HepG2 (cell line): ENCODE data around the gene C19orf47. TPM values are rescaled to one million over a fixed set of nuclear protein-coding genes. Genes with fewer than 3 reads are reported as not detected.
A peak's percentile ranks its signal among the peaks of the same experiment; 100 is the strongest.

Experiments
- CBFB ChIP-seq: sonication (generic); formaldehyde crosslinking; IDR thresholded peaks from 2 replicates; pipeline ENCODE4 v1.4.0; 2020; ENCODE audit warnings: missing genetic modification reagents
- HIVEP1 ChIP-seq: sonication (generic); formaldehyde crosslinking; IDR thresholded peaks from 2 replicates; pipeline ENCODE4 v1.4.0; 2020; ENCODE audit warnings: mild to moderate bottlenecking, missing genetic modification reagents
- HNF1A ChIP-seq, 2 experiments: sonication (generic) in 1 of 2; formaldehyde crosslinking in 1 of 2; IDR thresholded peaks; 2 replicates each; pipeline versions ENCODE4 v1.4.0 to v1.6.1; 2016 to 2020; ENCODE audit warnings: borderline replicate concordance in 1 of 2, low read depth in 1 of 2, mild to moderate bottlenecking in 1 of 2, missing genetic modification reagents in 1 of 2
- HNRNPLL ChIP-seq: fragments of 200-400 bp; formaldehyde crosslinking; IDR thresholded peaks from 2 replicates; pipeline ENCODE4 v1.6.1; 2017; ENCODE audit warnings: mild to moderate bottlenecking, low read depth, low read length; ENCODE audit not compliant: poor library complexity, severe bottlenecking
- MAFK ChIP-seq, 2 experiments: IDR thresholded peaks in 1 of 2; conservative IDR thresholded peaks in 1 of 2; 2 replicates each; pipeline ENCODE4 v1.6.1; 2011; ENCODE audit warnings: improper control_type of control experiment in 2 of 2, low read length in 2 of 2
- SETDB1 ChIP-seq: sonication (generic); formaldehyde crosslinking; IDR thresholded peaks from 2 replicates; pipeline ENCODE4 v1.5.1; 2020; ENCODE audit warnings: missing genetic modification reagents, mild to moderate bottlenecking, borderline replicate concordance
- SOX13 ChIP-seq, 3 experiments: fragments of 450-650 bp in 1 of 3; sonication (generic) in 1 of 3; formaldehyde crosslinking in 1 of 3; IDR thresholded peaks in 2 of 3; conservative IDR thresholded peaks in 1 of 3; 2 replicates each; pipeline versions ENCODE4 v1.5.0 to v1.6.1; 2016 to 2020; ENCODE audit warnings: antibody characterized with exemption in 1 of 3, mild to moderate bottlenecking in 1 of 3, missing compliant biosample characterization in 1 of 3, missing genetic modification reagents in 1 of 3, moderate library complexity in 1 of 3
- SSRP1 ChIP-seq: IDR thresholded peaks from 2 replicates; pipeline ENCODE4 v1.6.1; 2016; ENCODE audit warnings: control low read depth
- TAF1 ChIP-seq: sonication (generic); formaldehyde crosslinking; IDR thresholded peaks from 2 replicates; pipeline ENCODE4 v1.4.0; 2020; ENCODE audit warnings: missing genetic modification reagents
- ZNF276 ChIP-seq: sonication (generic); formaldehyde crosslinking; IDR thresholded peaks from 2 replicates; pipeline ENCODE4 v1.4.0; 2020; ENCODE audit warnings: mild to moderate bottlenecking, low read depth, missing genetic modification reagents
- ZNF292 ChIP-seq: sonication (generic); formaldehyde crosslinking; IDR thresholded peaks from 2 replicates; pipeline ENCODE4 v1.8.1; 2022; ENCODE audit warnings: mild to moderate bottlenecking, low read depth, missing genetic modification reagents, borderline replicate concordance
- ZNF367 ChIP-seq: sonication (generic); formaldehyde crosslinking; IDR thresholded peaks from 2 replicates; pipeline ENCODE4 v1.4.0; 2020; ENCODE audit warnings: missing genetic modification reagents, borderline replicate concordance
- ZNF549 ChIP-seq: sonication (generic); formaldehyde crosslinking; IDR thresholded peaks from 2 replicates; pipeline ENCODE4 v1.5.0; 2020; ENCODE audit warnings: missing genetic modification reagents
- ZNF598 ChIP-seq: sonication (generic); formaldehyde crosslinking; IDR thresholded peaks from 2 replicates; pipeline ENCODE4 v1.5.1; 2020; ENCODE audit warnings: mild to moderate bottlenecking, missing genetic modification reagents, borderline replicate concordance
- polyA plus RNA-seq, 8 experiments: library from polyadenylated mRNA; depleted of rRNA in 3 of 8; stranded (reverse) in 7 of 8; unstranded in 1 of 8; fragments of >200 nt; fragmentation: Illumina TruSeq in 4 of 8; extraction: Trizol in 4 of 8; gene quantifications; 2 replicates each; pipeline versions ENCODE4 v1.2.1 to v1.2.3, GENCODE V29; 2011 to 2016; ENCODE audit warnings: low read depth in 4 of 8, missing spikeins in 1 of 8, mixed read lengths in 1 of 8; ENCODE audit not compliant: insufficient read depth in 1 of 8
- total RNA-seq, 5 experiments: library from RNA; depleted of rRNA; stranded (reverse); fragments of >200 nt; fragmentation: Illumina TruSeq; extraction: Trizol; gene quantifications; 2 replicates each; pipeline ENCODE4 v1.2.3, GENCODE V29; 2016; ENCODE audit warnings: low read depth in 1 of 5

Gene C19orf47
- total and polyA plus RNA-seq, 2 of the 13 experiments (the other 11 are each of a cell fraction or from before 2014, with no cell fraction given): 8.1 to 10.6 TPM

- no peak for TF ChIP-seq ZNF367 (CRISPR knock-in tag)
- peak; percentile 83; the same call in 1 of the 2 replicates for TF ChIP-seq ZNF598 (CRISPR knock-in tag)
- TF ChIP-seq HIVEP1 (CRISPR knock-in tag): no peak
- TF ChIP-seq HNRNPLL: no peak
- no peak for TF ChIP-seq SETDB1 (CRISPR knock-in tag)
- TF ChIP-seq TAF1 (CRISPR knock-in tag): peak; percentile 49; the same call in 1 of the 2 replicates
- no peak for TF ChIP-seq MAFK (conservative IDR thresholded peaks at IDR 0.05 in 1 of 2, IDR thresholded peaks at IDR 0.05 in 1 of 2; ENCODE audit: low read length in 2 of 2)
- TF ChIP-seq ZNF276 (CRISPR knock-in tag): 0 out of 2 replicates have a peak, but pooled peaks have one; percentile 64
- TF ChIP-seq ZNF549 (CRISPR knock-in tag): no peak
- TF ChIP-seq ZNF292 (CRISPR knock-in tag): no peak
- no peak for TF ChIP-seq HNF1A (IDR thresholded peaks at IDR 0.05; ENCODE audit: low read depth)
- no peak for TF ChIP-seq HNF1A (CRISPR knock-in tag; IDR thresholded peaks at IDR 0.05; ENCODE audit: borderline replicate concordance)
- no peak for TF ChIP-seq SOX13 (IDR thresholded peaks at IDR 0.05)
- peak in 1 of 2 experiments; percentile 26; a peak in 1 of 4 replicates for TF ChIP-seq SOX13 (CRISPR knock-in tag; conservative IDR thresholded peaks at IDR 0.05 in 1 of 2, IDR thresholded peaks at IDR 0.05 in 1 of 2)
- TF ChIP-seq CBFB (CRISPR knock-in tag): no peak
- TF ChIP-seq SSRP1: no peak
Measured at GRCh38 chr19:40283414-40284250, 64.6 kb downstream of the C19orf47 start (continued).
